Muscle of back (tissue), 11 donors: ENCODE data around the gene ENTREP3. TPM values are rescaled to one million over a fixed set of nuclear protein-coding genes. Genes with fewer than 3 reads are reported as not detected.
A peak's percentile ranks its signal among the peaks of the same experiment; 100 is the strongest.

Experiments
- DNase-seq, 3 donors: peaks; one replicate each; pipeline versions ENCODE4 v3.0.0 to v3.0.0-alpha.2; 2013
- polyA plus RNA-seq, 10 donors: library from polyadenylated mRNA; unstranded; fragments of 120-200 nt; gene quantifications; one replicate each; pipeline ENCODE4 v1.2.1, GENCODE V29; 2013; ENCODE audit not compliant: insufficient read length in 10 of 10

The ENTREP3 gene
- polyA plus RNA-seq, 10 donors: 11.7 to 18.1 (median 15.3) TPM

- DNase-seq: no peak
Observed at GRCh38 chr1:155282488-155283091, 27.3 kb upstream of the ENTREP3 start.

GRCh38 chr1:155279268-155279667, 24.0 kb upstream of the ENTREP3 start:
- DNase-seq: no peak

- DNase-seq: no peak
Observed at GRCh38 chr1:155278689-155279160, 23.4 kb upstream of the ENTREP3 start.

GRCh38 chr1:155277902-155278688, 22.8 kb upstream of the ENTREP3 start:
- DNase-seq: peak in 1 of 3 donors; percentile 80

- peak; percentile 96 to 99 (median 98) for DNase-seq
Observed at GRCh38 chr1:155277070-155277901, 22.0 kb upstream of the ENTREP3 start, which contains the start of gene HCN3. TSS of gene HCN3 (plus strand) at chr1:155277463. CDS start at chr1:155277591, 128 bp downstream.

GRCh38 chr1:155273343-155274245, 18.3 kb upstream of the ENTREP3 start, which contains the start of gene CLK2:
TSS of gene CLK2 (minus strand) at chr1:155273504. CDS start at chr1:155270977, 2,527 bp downstream.
- peak; percentile 95 to 98 (median 96) for DNase-seq

- peak in 2 of 3 donors; percentile 66 to 80 for DNase-seq
Observed at GRCh38 chr1:155272466-155273342, 17.4 kb upstream of the ENTREP3 start.

- DNase-seq: no peak
Observed at GRCh38 chr1:155269381-155269780, 14.1 kb upstream of the ENTREP3 start.

GRCh38 chr1:155268630-155269029, 13.3 kb upstream of the ENTREP3 start:
- no peak for DNase-seq

- DNase-seq: no peak
Observed at GRCh38 chr1:155267373-155267772, 12.1 kb upstream of the ENTREP3 start.

GRCh38 chr1:155266553-155266952, 11.3 kb upstream of the ENTREP3 start:
- no peak for DNase-seq

GRCh38 chr1:155263067-155263466, 7.8 kb upstream of the ENTREP3 start:
- no peak for DNase-seq

GRCh38 chr1:155261852-155262673, 6.8 kb upstream of the ENTREP3 start, which contains the start of gene SCAMP3:
TSS of gene SCAMP3 (minus strand) at chr1:155262360. CDS start at chr1:155262151, 209 bp downstream.
- DNase-seq: peak; percentile 96 to 98 (median 98)

GRCh38 chr1:155261493-155261851, 6.2 kb upstream of the ENTREP3 start:
- DNase-seq: no peak

GRCh38 chr1:155260276-155260675, 5.0 kb upstream of the ENTREP3 start:
- no peak for DNase-seq

GRCh38 chr1:155256058-155256852, 972 bp upstream of the ENTREP3 start:
- DNase-seq: no peak

- DNase-seq: peak in 1 of 3 donors; percentile 68
Observed at GRCh38 chr1:155254714-155255242, 505 bp downstream of the ENTREP3 start.
